NCI-H526 treated with DMSO at 0.1 percent for 48 hours (cell line): ENCODE data around the gene PTPRJ.

Experiments used
- DNase-seq: peaks from one replicate; lab custom pipeline; 2025; lab: John Stamatoyannopoulos, UW

Gene PTPRJ

GRCh38 chr11:47969401-47969800 lies 11.0 kb upstream of the PTPRJ start:
- DNase-seq: no peak

GRCh38 chr11:47971501-47971900 lies 8.9 kb upstream of the PTPRJ start:
- DNase-seq: no peak

GRCh38 chr11:47973173-47973572 lies 7.2 kb upstream of the PTPRJ start:
- DNase-seq: no peak

- no peak for DNase-seq
Observed at GRCh38 chr11:47976931-47977330, 3.4 kb upstream of the PTPRJ start.

- no peak for DNase-seq
Observed at GRCh38 chr11:47977623-47978022, 2.7 kb upstream of the PTPRJ start.

GRCh38 chr11:47979378-47980087 lies 826 bp upstream of the PTPRJ start:
- DNase-seq: no peak

GRCh38 chr11:47980907-47981621 lies 705 bp downstream of the PTPRJ start:
- DNase-seq: peak; percentile 27

GRCh38 chr11:47981667-47982404 lies 1.5 kb downstream of the PTPRJ start:
- peak; percentile 42 for DNase-seq

GRCh38 chr11:47982616-47983015 lies 2.3 kb downstream of the PTPRJ start:
- DNase-seq: no peak

- DNase-seq: peak; percentile 24
Observed at GRCh38 chr11:47983464-47984397, 3.4 kb downstream of the PTPRJ start.

- DNase-seq: no peak
Observed at GRCh38 chr11:47986219-47986618, 5.9 kb downstream of the PTPRJ start.

- DNase-seq: no peak
Observed at GRCh38 chr11:47986742-47987141, 6.4 kb downstream of the PTPRJ start.

- peak; percentile 86 for DNase-seq
Observed at GRCh38 chr11:47987310-47987709, 7.0 kb downstream of the PTPRJ start.

- peak; percentile 86 for DNase-seq
Observed at GRCh38 chr11:47987781-47988180, 7.4 kb downstream of the PTPRJ start.

GRCh38 chr11:47989779-47990178 lies 9.4 kb downstream of the PTPRJ start:
- no peak for DNase-seq

GRCh38 chr11:47991266-47991830 lies 11.0 kb downstream of the PTPRJ start:
- peak; percentile 84 for DNase-seq

GRCh38 chr11:47991894-47992293 lies 11.5 kb downstream of the PTPRJ start:
- DNase-seq: no peak

- peak; percentile 23 for DNase-seq
Observed at GRCh38 chr11:47992959-47993820, 12.8 kb downstream of the PTPRJ start.

- DNase-seq: no peak
Observed at GRCh38 chr11:47994417-47994816, 14.1 kb downstream of the PTPRJ start.

GRCh38 chr11:47995360-47995769 lies 15.0 kb downstream of the PTPRJ start:
- DNase-seq: no peak
